GM12872 (cell line): ENCODE measurements around the gene PLPP7.

ENCODE experiments used
- CTCF ChIP-seq: IDR thresholded peaks from 3 replicates; pipeline ENCODE4 v1.5.1; 2011; ENCODE audit warnings: low read depth, mild to moderate bottlenecking, low read length, moderate library complexity; ENCODE audit not compliant: insufficient read depth

Gene PLPP7

GRCh38 chr9:131291795-131292315, 2.3 kb downstream of the PLPP7 start:
- TF ChIP-seq CTCF: no peak

- no peak for TF ChIP-seq CTCF
Observed at GRCh38 chr9:131292937-131293336, 3.4 kb downstream of the PLPP7 start.

GRCh38 chr9:131296460-131296859, 6.9 kb downstream of the PLPP7 start:
- no peak for TF ChIP-seq CTCF

- no peak for TF ChIP-seq CTCF
Observed at GRCh38 chr9:131296906-131297500, 7.5 kb downstream of the PLPP7 start.

- no peak for TF ChIP-seq CTCF
Observed at GRCh38 chr9:131297903-131298302, 8.4 kb downstream of the PLPP7 start.

GRCh38 chr9:131298341-131298740, 8.8 kb downstream of the PLPP7 start:
- no peak for TF ChIP-seq CTCF

- TF ChIP-seq CTCF: no peak
Observed at GRCh38 chr9:131298816-131299215, 9.3 kb downstream of the PLPP7 start.
